Measurements from ENCODE around the gene ZBTB7B. TPM values are rescaled to one million over a fixed set of nuclear protein-coding genes. Genes with fewer than 3 reads are reported as not detected.

Gene ZBTB7B
- total RNA-seq, 1 donor from 2014 or later: 80.4 TPM

- DNase-seq: peak; percentile 89
- peak; percentile 84 for TF ChIP-seq CTCF (IDR thresholded peaks at IDR 0.05)
- H3K27ac ChIP-seq: peak overlapping the region; percentile 43
- H3K4me3 ChIP-seq: no peak overlapping the region
- H3K27me3 ChIP-seq: no peaks in the 10 kb centered on the region
- intact Hi-C loops (cut with DNase I): no loop called here
- H3K36me3 ChIP-seq: no peaks in the 10 kb centered on the region
- no peaks in the 10 kb centered on the region for H3K9me3 ChIP-seq
- peak; percentile 97 for ATAC-seq
- H3K4me1 ChIP-seq: peaks cover 18% of the 10 kb centered on the region
Measured at GRCh38 chr1:155044812-155045657, 42.4 kb downstream of the ZBTB7B start.

- intact Hi-C loops (cut with DNase I): no loop called here
- ATAC-seq: no peak
Measured at GRCh38 chr1:155048449-155049334, 46.1 kb downstream of the ZBTB7B start.

GRCh38 chr1:155049651-155050559 lies 47.3 kb downstream of the ZBTB7B start:
- peaks cover 13% of the 10 kb centered on the region for H3K36me3 ChIP-seq
- H3K27me3 ChIP-seq: no peaks in the 10 kb centered on the region
- intact Hi-C loops (cut with DNase I): no loop called here
- no peak for ATAC-seq
- DNase-seq: no peak
- peak overlapping the region; percentile 89 for H3K27ac ChIP-seq
- H3K4me1 ChIP-seq: peaks cover 25% of the 10 kb centered on the region
- H3K4me3 ChIP-seq: peak overlapping the region; percentile 86
- TF ChIP-seq CTCF (IDR thresholded peaks at IDR 0.05): no peak
- H3K9me3 ChIP-seq: no peaks in the 10 kb centered on the region

More at GRCh38 chr1:155048449-155049334, 46.1 kb downstream of the ZBTB7B start:
- no peak for DNase-seq
- H3K4me3 ChIP-seq: no peak overlapping the region
- no peaks in the 10 kb centered on the region for H3K27me3 ChIP-seq
- TF ChIP-seq CTCF (IDR thresholded peaks at IDR 0.05): no peak
- H3K36me3 ChIP-seq: peaks cover under 1% of the 10 kb centered on the region
- H3K27ac ChIP-seq: no peak overlapping the region
- peaks cover 34% of the 10 kb centered on the region for H3K4me1 ChIP-seq
- no peaks in the 10 kb centered on the region for H3K9me3 ChIP-seq

GRCh38 chr1:155050560-155051341 lies 48.1 kb downstream of the ZBTB7B start, which contains the start of gene ADAM15:
TSS of gene ADAM15 (plus strand) at chr1:155051316. CDS start at chr1:155051387, 71 bp downstream.
- intact Hi-C loops (cut with DNase I): no loop called here
- Histone ChIP-seq H3K36me3 (peaks cover 17% of the 10 kb centered on the region), H3K4me1 (peaks cover 25% of the 10 kb centered on the region), H3K4me3 (peak within 1 kb of the TSS; percentile 86), H3K27me3 (no peaks in the 10 kb centered on the region), H3K27ac (peak within 1 kb of the TSS; percentile 89), H3K9me3 (no peaks in the 10 kb centered on the region)
- DNase-seq: peak; percentile 95
- TF ChIP-seq CTCF (IDR thresholded peaks at IDR 0.05): peak; percentile 96
- peak; percentile 88 for ATAC-seq
